ENCODE data around the gene ZBTB4.

Gene ZBTB4

GRCh38 chr17:7416323-7416722 is 63.1 kb downstream of the ZBTB4 start:
- no peak for DNase-seq

DNA sequence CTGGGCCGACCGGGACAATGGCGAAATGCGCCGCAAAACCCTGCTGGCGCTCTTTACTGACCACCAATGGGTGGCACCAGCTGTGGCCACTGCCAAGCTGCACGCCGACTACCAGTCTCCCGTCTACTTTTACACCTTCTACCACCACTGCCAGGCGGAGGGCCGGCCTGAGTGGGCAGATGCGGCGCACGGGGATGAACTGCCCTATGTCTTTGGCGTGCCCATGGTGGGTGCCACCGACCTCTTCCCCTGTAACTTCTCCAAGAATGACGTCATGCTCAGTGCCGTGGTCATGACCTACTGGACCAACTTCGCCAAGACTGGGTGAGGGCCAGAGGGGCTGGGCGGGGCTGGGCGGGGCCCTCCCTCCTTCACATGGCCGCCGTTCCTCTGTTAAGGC is 63.6 kb downstream of the ZBTB4 start:
- DNase-seq = no peak

DNA sequence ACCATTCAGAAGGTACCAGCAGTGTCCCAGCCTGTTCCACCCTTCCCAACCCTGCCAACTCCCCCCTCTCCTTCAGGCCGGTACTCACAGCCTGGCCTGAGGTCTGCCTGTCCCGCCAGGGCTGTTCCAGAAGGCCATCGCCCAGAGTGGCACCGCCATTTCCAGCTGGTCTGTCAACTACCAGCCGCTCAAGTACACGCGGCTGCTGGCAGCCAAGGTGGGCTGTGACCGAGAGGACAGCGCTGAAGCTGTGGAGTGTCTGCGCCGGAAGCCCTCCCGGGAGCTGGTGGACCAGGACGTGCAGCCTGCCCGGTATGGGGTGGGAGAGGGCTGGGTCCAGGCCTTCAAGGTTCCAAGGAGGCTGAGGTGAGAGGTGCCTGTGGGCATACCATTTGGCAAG is 64.6 kb downstream of the ZBTB4 start:
- no peak for DNase-seq

DNA sequence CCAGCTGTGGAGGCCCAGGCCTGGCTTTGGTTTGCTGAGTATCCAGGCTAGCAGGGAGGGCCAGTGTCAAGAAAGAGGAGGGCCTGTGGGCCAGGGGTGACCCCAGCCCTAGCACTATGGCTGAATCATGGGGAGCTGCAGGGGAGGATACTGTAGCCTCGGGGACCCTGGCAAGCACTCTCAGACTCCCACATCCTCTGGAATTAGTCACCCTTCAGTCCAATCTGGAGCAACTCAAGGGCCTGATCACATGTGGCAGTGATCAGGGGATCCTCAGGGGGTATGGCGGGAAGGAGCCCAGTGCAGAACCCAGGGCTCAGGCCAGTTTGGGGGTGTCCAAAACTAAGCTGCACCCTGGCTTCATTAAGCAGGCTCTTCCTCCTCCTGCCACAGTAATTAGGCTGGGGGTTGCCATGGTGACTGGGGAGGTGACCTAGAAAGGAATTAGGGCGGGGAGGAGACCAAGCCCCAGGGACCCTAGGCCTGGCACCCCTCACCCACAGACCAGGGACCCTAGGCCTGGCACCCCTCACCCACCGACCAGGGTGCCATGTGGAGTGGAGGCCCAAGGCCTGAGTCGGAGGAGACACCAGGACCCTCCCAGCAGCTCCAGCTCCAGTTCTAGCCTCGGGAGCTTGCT is 66.0 kb downstream of the ZBTB4 start:
- DNase-seq = no peak

GRCh38 chr17:7411427-7411750 is 68.0 kb downstream of the ZBTB4 start:
- no peak for DNase-seq

DNA sequence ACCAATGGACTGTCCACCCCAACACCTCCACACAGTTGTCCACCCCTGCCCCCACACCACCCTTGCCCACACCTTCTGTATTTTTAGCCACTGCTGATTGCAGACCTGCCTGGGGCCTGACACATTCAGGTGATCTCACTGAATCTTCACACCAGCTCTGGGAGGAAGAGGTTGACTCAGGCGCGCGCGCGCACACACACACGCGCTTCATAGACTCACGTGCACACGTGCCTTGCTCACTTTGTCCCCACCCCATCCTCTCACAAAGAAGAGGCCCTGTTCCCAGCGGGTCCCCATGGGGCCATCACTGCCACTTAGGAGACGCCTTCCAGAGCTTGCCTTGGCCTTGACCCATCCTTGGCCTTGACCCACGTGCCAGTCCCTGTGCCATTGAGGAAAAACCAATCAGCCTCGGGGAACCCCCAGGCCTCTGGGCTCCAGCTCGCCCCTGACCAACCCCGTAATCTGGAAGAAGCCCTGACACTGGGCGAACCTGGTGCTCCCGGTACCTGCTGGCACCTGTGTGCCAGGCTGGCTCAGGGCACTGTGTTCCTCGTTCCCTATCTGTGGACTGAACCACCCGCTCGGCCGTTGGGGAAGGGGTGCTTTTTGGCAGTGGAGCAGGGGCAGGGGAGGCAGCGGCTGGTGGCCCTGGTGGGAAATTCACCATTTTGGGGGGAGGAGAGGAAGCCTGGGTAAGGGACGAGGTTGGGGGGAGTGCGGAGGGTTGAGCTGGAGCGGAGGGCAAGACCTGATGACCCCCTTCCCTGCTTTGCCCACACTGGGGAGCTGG is 68.6 kb downstream of the ZBTB4 start:
- DNase-seq = no peak

DNA sequence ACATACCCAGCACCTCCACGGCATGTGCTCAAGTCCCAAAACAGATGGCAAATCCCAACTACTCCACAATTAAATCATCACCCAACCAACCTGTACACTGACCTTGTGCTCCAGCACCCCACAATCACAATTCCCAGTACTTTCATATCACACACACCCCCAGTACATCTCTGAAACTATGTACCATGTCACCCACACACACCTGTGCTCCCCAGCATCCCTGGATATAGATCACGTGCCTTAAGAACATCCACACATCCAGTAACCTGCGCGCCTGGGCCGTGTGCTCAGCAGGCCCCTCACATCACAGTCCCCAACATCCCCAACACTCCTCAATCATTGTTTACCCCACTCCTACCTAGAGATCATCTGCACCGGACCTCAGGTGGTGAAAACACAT is 69.7 kb downstream of the ZBTB4 start:
- no peak for DNase-seq
